H1 (cell line): Measurements from ENCODE around the gene NECTIN1. TPM values are rescaled to one million over a fixed set of nuclear protein-coding genes. Genes with fewer than 3 reads are reported as not detected.

Source experiments
- CTCF ChIA-PET: fragments of 300-600 bp; sonication (Branson Sonifier 250); formaldehyde crosslinking; loops from one replicate; lab custom pipeline; 2021; ENCODE audit not compliant: partially characterized antibody; lab: Charles Lee
- POLR2A ChIA-PET: fragments of 300-600 bp; sonication (Branson Sonifier 250); formaldehyde crosslinking; loops from one replicate; lab custom pipeline; 2021; ENCODE audit warnings: inconsistent platforms; ENCODE audit not compliant: partially characterized antibody; lab: Charles Lee
- DNase-seq, 2 experiments: peaks; one replicate each; pipeline versions ENCODE4 v3.0.0 to v3.0.0-alpha.2; 2010 to 2022; ENCODE audit warnings: low spot score in 2 of 2, low read depth in 1 of 2, mixed read lengths in 1 of 2
- FAIRE-seq: peaks from 2 replicates; lab custom pipeline; 2011; peaks lifted over from hg19 to GRCh38; lab: Jason Lieb, UNC
- H2AFZ ChIP-seq: 2 replicates; pipeline ENCODE4 v1.8.1; 2012; ENCODE audit warnings: low read length, inconsistent platforms
- H2AK5ac ChIP-seq: 2 replicates; pipeline ENCODE4 v1.6.1; 2013; ENCODE audit warnings: low read depth, low read length
- H2BK120ac ChIP-seq: replicated peaks from 2 replicates; pipeline ENCODE3; 2013; ENCODE audit warnings: low read depth, low read length, inconsistent platforms
- H2BK12ac ChIP-seq: 2 replicates; pipeline ENCODE4 v1.6.1; 2013; ENCODE audit warnings: low read depth, low read length
- H2BK15ac ChIP-seq: 2 replicates; pipeline ENCODE4 v1.6.1; 2013; ENCODE audit warnings: low read length
- H2BK20ac ChIP-seq: 2 replicates; pipeline ENCODE4 v1.6.1; 2013; ENCODE audit warnings: low read length
- H2BK5ac ChIP-seq: 2 replicates; pipeline ENCODE4 v1.6.1; 2013; ENCODE audit warnings: low read depth, low read length
- H3K14ac ChIP-seq: 2 replicates; pipeline ENCODE4 v1.6.1; 2013; ENCODE audit warnings: inconsistent platforms; ENCODE audit not compliant: insufficient read length
- H3K18ac ChIP-seq: 2 replicates; pipeline ENCODE4 v1.6.1; 2013; ENCODE audit warnings: low read length; ENCODE audit errors: extremely low read depth
- H3K23ac ChIP-seq: 2 replicates; pipeline ENCODE4 v1.6.1; 2013; ENCODE audit warnings: inconsistent platforms; ENCODE audit not compliant: insufficient read length
- H3K23me2 ChIP-seq: 2 replicates; pipeline ENCODE4 v1.6.1; 2013; ENCODE audit warnings: low read depth, low read length
- H3K27ac ChIP-seq: 2 replicates; pipeline ENCODE4 v1.6.1; 2011; ENCODE audit warnings: low read depth, low read length, inconsistent platforms
- H3K27me3 ChIP-seq, 4 experiments: replicated peaks in 1 of 4; 1 replicate in 1 of 4; 2 replicates in 3 of 4; pipeline versions ENCODE4 v1.6.1 to v1.8.1; 2011 to 2013; ENCODE audit warnings: low read length in 3 of 4, mild to moderate bottlenecking in 3 of 4, inconsistent platforms in 2 of 4, mixed read lengths in 2 of 4, moderate library complexity in 1 of 4; ENCODE audit not compliant: control insufficient read depth in 3 of 4, insufficient read depth in 3 of 4; ENCODE audit errors: extremely low read depth in 1 of 4
- H3K36me3 ChIP-seq, 4 experiments: 2 replicates each; pipeline versions ENCODE4 v1.6.1 to v1.8.1; 2011 to 2013; ENCODE audit warnings: mild to moderate bottlenecking in 4 of 4, low read length in 3 of 4, moderate library complexity in 2 of 4, control low read depth in 1 of 4, inconsistent platforms in 1 of 4; ENCODE audit not compliant: insufficient read depth in 4 of 4, control insufficient read depth in 2 of 4
- H3K4ac ChIP-seq: replicated peaks from 2 replicates; pipeline ENCODE3; 2013; ENCODE audit warnings: low read length, low read depth, mixed read lengths, inconsistent platforms; ENCODE audit not compliant: insufficient read length
- H3K4me1 ChIP-seq, 4 experiments: replicated peaks in 1 of 4; 1 replicate in 1 of 4; 2 replicates in 3 of 4; pipeline versions ENCODE4 v1.6.1 to v1.8.1; 2011 to 2013; ENCODE audit warnings: low read length in 3 of 4, inconsistent platforms in 2 of 4, mixed read lengths in 1 of 4; ENCODE audit not compliant: insufficient read depth in 4 of 4, control insufficient read depth in 3 of 4
- H3K4me2 ChIP-seq, 2 experiments: 2 replicates each; pipeline versions ENCODE4 v1.6.1 to v1.8.1; 2011 to 2013; ENCODE audit warnings: low read depth in 2 of 2, low read length in 2 of 2, control low read depth in 1 of 2, inconsistent platforms in 1 of 2, mild to moderate bottlenecking in 1 of 2; ENCODE audit not compliant: insufficient read depth in 1 of 2
- H3K4me3 ChIP-seq, 4 experiments: fragments of 200-600, 300-600 bp in 1 of 4; sonication (generic), shearing (Covaris generic), sonication (Bioruptor Twin) in 1 of 4; 2 replicates each; pipeline versions ENCODE4 v1.5.1 to v1.8.1; 2011 to 2016; ENCODE audit warnings: low read length in 4 of 4, low read depth in 3 of 4, control low read depth in 2 of 4, inconsistent platforms in 2 of 4, mild to moderate bottlenecking in 2 of 4, mixed read lengths in 1 of 4, moderate library complexity in 1 of 4; ENCODE audit not compliant: insufficient read depth in 2 of 4; ENCODE audit errors: extremely low read depth in 1 of 4
- H3K56ac ChIP-seq: replicated peaks from 2 replicates; pipeline ENCODE3; 2013; ENCODE audit warnings: low read depth, mild to moderate bottlenecking, mixed read lengths, low read length, inconsistent platforms; ENCODE audit not compliant: insufficient read length
- H3K79me1 ChIP-seq: 2 replicates; pipeline ENCODE4 v1.6.1; 2013; ENCODE audit warnings: low read depth, low read length, control low read depth
- H3K79me2 ChIP-seq, 2 experiments: 2 replicates each; pipeline versions ENCODE4 v1.6.1 to v1.8.1; 2012 to 2013; ENCODE audit warnings: low read length in 2 of 2, mild to moderate bottlenecking in 2 of 2, inconsistent platforms in 1 of 2; ENCODE audit not compliant: insufficient read depth in 2 of 2, control insufficient read depth in 1 of 2
- H3K9ac ChIP-seq, 4 experiments: replicated peaks in 1 of 4; 1 replicate in 1 of 4; 2 replicates in 3 of 4; pipeline versions ENCODE4 v1.6.1 to v1.8.1; 2011 to 2013; ENCODE audit warnings: low read depth in 3 of 4, low read length in 3 of 4, control low read depth in 2 of 4, mild to moderate bottlenecking in 2 of 4, moderate library complexity in 2 of 4, inconsistent platforms in 1 of 4; ENCODE audit errors: extremely low read depth in 1 of 4
- H3K9me3 ChIP-seq, 2 experiments: 2 replicates each; pipeline versions ENCODE4 v1.6.1 to v1.8.1; 2012 to 2013; ENCODE audit warnings: mild to moderate bottlenecking in 2 of 2, moderate library complexity in 2 of 2, control low read depth in 1 of 2, inconsistent platforms in 1 of 2, low read depth in 1 of 2, low read length in 1 of 2, mixed read lengths in 1 of 2; ENCODE audit not compliant: insufficient read depth in 2 of 2
- H4K20me1 ChIP-seq, 2 experiments: replicated peaks in 1 of 2; 2 replicates each; pipeline versions ENCODE3 to v1.8.1; 2011 to 2013; ENCODE audit warnings: inconsistent platforms in 2 of 2, low read length in 2 of 2, mild to moderate bottlenecking in 1 of 2; ENCODE audit not compliant: insufficient read depth in 2 of 2, control insufficient read depth in 1 of 2
- H4K5ac ChIP-seq: 2 replicates; pipeline ENCODE4 v1.6.1; 2013; ENCODE audit warnings: low read length, low read depth, mixed read lengths, inconsistent platforms; ENCODE audit not compliant: insufficient read length
- H4K8ac ChIP-seq: 2 replicates; pipeline ENCODE4 v1.8.0; 2013; ENCODE audit warnings: mild to moderate bottlenecking, moderate library complexity, low read length, inconsistent platforms; ENCODE audit not compliant: insufficient read depth; ENCODE audit errors: extremely low read depth
- H4K91ac ChIP-seq: replicated peaks from 2 replicates; pipeline ENCODE3; 2013; ENCODE audit warnings: low read length, mixed read lengths, inconsistent platforms; ENCODE audit not compliant: insufficient read length
- MAFK ChIP-seq: IDR thresholded peaks from 2 replicates; pipeline ENCODE4 v1.6.1; 2012; ENCODE audit warnings: low read depth, mild to moderate bottlenecking, improper control_type of control experiment, low read length
- PHF8 ChIP-seq: fragments of 200-600 bp; sonication (generic); conservative IDR thresholded peaks from 2 replicates; pipeline ENCODE4 v1.7.1; 2012; ENCODE audit warnings: low read depth, mild to moderate bottlenecking, inconsistent platforms, low read length, moderate library complexity
- WGBS, 2 experiments: shearing (Covaris generic) in 1 of 2; methylation state at CpG; one replicate each; pipeline versions ENCODE4 v1.1.6 to v1.1.7; 2013 to 2015; ENCODE audit warnings: low lambda C conversion rate in 2 of 2, mixed read lengths in 2 of 2, inconsistent platforms in 1 of 2, low coverage in 1 of 2, missing lambda C conversion rate in 1 of 2; ENCODE audit not compliant: insufficient replicate concordance in 2 of 2, insufficient coverage in 1 of 2, insufficient read length in 1 of 2; ENCODE audit errors: extremely low coverage in 1 of 2, missing lambda C conversion rate in 1 of 2; 5-methylcytosine and 5-hydroxymethylcytosine counted together
- polyA plus RNA-seq, 7 experiments: library from polyadenylated mRNA; depleted of rRNA in 3 of 7; stranded (reverse) in 5 of 7; unstranded in 2 of 7; fragments of >200 nt in 5 of 7; fragments of 200-250 nt in 2 of 7; gene quantifications; 1 replicate in 5 of 7; 2 replicates in 1 of 7; 4 replicates in 1 of 7; pipeline versions ENCODE4 v1.2.1 to v1.2.3, GENCODE V29; 2011 to 2013; ENCODE audit warnings: missing spikeins in 2 of 7, mixed read lengths in 2 of 7
- total RNA-seq: library from RNA; stranded (reverse); fragmentation: NEBNext Ultra II Directional; extraction: Animal tissue kit (Norgen Biotek cat#: 25700); gene quantifications from 2 replicates; pipeline ENCODE4 v1.2.1, GENCODE V29; 2021

NECTIN1 gene
- total and polyA plus RNA-seq, 2 of the 8 experiments (the other 6 are each of a cell fraction or from before 2014, with no cell fraction given): 43.2 to 97.7 TPM

DNA sequence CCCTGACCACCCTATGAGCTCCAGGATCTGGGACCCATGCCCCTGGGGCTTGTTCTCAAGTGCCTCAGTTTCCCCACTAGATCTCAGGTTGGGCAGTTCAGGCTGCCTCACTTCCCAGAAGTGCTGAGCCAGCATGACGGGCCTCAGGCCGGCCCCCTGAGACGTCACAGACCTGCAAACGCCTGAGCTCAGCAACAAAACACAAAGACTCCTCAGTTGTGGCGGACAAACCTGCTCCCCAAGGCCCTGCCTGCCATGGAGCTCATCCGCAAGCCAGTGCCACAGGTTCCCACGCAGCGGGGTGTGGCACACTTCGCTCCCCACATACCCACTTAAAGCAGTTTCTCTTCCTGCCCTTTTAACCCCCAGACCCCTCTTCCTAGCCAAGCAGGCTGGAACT, 45.2 kb downstream of the NECTIN1 start:
- no peak overlapping the region for H3K4ac ChIP-seq
- no peak for TF ChIP-seq PHF8
- peak; percentile 82 for TF ChIP-seq MAFK
- H3K27ac ChIP-seq: no peak overlapping the region
- H3K4me1 ChIP-seq: peaks cover 9 to 40% (median 30%) of the 10 kb centered on the region in 4 experiments
- H3K56ac ChIP-seq: no peak overlapping the region
- peaks cover 34 to 43% of the 10 kb centered on the region in 2 experiments for H4K20me1 ChIP-seq
- no peak overlapping the region for H4K8ac ChIP-seq
- no peaks in the 10 kb centered on the region for H3K23me2 ChIP-seq
- no peak overlapping the region for H2BK5ac ChIP-seq
- no peak overlapping the region for H3K9ac ChIP-seq
- no peak overlapping the region for H2AK5ac ChIP-seq
- no peak overlapping the region for H3K18ac ChIP-seq
- FAIRE-seq (no peak), DNase-seq (no peak)
- no peak overlapping the region for H2BK120ac ChIP-seq
- no peak overlapping the region for H2BK15ac ChIP-seq
- no peak overlapping the region for H3K4me3 ChIP-seq
- H4K91ac ChIP-seq: no peak overlapping the region
- peaks cover 40% of the 10 kb centered on the region for H3K79me1 ChIP-seq
- no peaks in the 10 kb centered on the region for H3K27me3 ChIP-seq
- H3K14ac ChIP-seq: no peak overlapping the region
- no peak overlapping the region for H3K23ac ChIP-seq
- no peaks in the 10 kb centered on the region; a peak in 1 of 8 replicates for H3K36me3 ChIP-seq
- no peak overlapping the region for H4K5ac ChIP-seq
- no peak overlapping the region for H2AFZ ChIP-seq
- WGBS, 2 experiments: 85% methylated on average over 8 of the region's 9 CpGs; no CpG with 5 or more reads in 1 of the 2 experiments
- H2BK20ac ChIP-seq: no peak overlapping the region
- H3K4me2 ChIP-seq: no peak overlapping the region
- CTCF ChIA-PET: interaction anchor here (0.7 to 8.4 kb wide), 12 partner anchors 9 to 396 kb away, joined by 3 to 53 read pairs (median 5); partner anchors contain the start of gene NECTIN1
- POLR2A ChIA-PET: interaction anchor here (1.3 kb wide), 1 partner anchor 34 kb away, joined by 3 read pairs; no protein-coding TSS in a partner anchor
- no peaks in the 10 kb centered on the region for H3K9me3 ChIP-seq
- no peak overlapping the region; the same call in 1 of the 2 replicates for H2BK12ac ChIP-seq
- H3K79me2 ChIP-seq: peaks cover 0 to 79% of the 10 kb centered on the region in 2 experiments; a peak in 2 of 4 replicates
